ENCODE results near the gene SHH.

SHH gene

GRCh38 chr7:155766386-155766785 is 45.9 kb downstream of the SHH start:
- no peak for TF ChIP-seq CTCF (IDR thresholded peaks at IDR 0.05; ENCODE audit: low read depth, low read length, missing control alignments)
- Histone ChIP-seq H3K27ac (no peak overlapping the region), H3K4me3 (ENCODE audit: low read depth, low read length) (no peak overlapping the region), H3K27me3 (replicated peaks) (no peaks in the 10 kb centered on the region), H3K36me3 (replicated peaks) (peaks cover 22% of the 10 kb centered on the region)
- in situ Hi-C loops (cut with HindIII; ENCODE audit: low pct_ligation_motif_present, low sequenced_read_pairs), result no loop called here
- no peak for DNase-seq

- Histone ChIP-seq H3K27ac (no peak overlapping the region), H3K4me3 (ENCODE audit: low read depth, low read length) (no peak overlapping the region), H3K27me3 (replicated peaks) (no peaks in the 10 kb centered on the region), H3K36me3 (replicated peaks) (peaks cover 20% of the 10 kb centered on the region)
- in situ Hi-C loops (cut with HindIII; ENCODE audit: low pct_ligation_motif_present, low sequenced_read_pairs), result no loop called here
- DNase-seq, result no peak
- TF ChIP-seq CTCF (IDR thresholded peaks at IDR 0.05; ENCODE audit: low read depth, low read length, missing control alignments), result no peak
These were observed 46.8 kb downstream of the SHH start for GRCh38 chr7:155765458-155765857.

GRCh38 chr7:155764438-155764793 is 47.8 kb downstream of the SHH start:
- H3K27me3 ChIP-seq (replicated peaks), result no peaks in the 10 kb centered on the region
- in situ Hi-C loops (cut with HindIII; ENCODE audit: low pct_ligation_motif_present, low sequenced_read_pairs), result no loop called here
- H3K27ac ChIP-seq, result peak overlapping the region; percentile 93
- DNase-seq, result no peak
- peaks cover 18% of the 10 kb centered on the region for H3K36me3 ChIP-seq (replicated peaks)
- no peak overlapping the region for H3K4me3 ChIP-seq (ENCODE audit: low read depth, low read length)
- no peak for TF ChIP-seq CTCF (IDR thresholded peaks at IDR 0.05; ENCODE audit: low read depth, low read length, missing control alignments)

GRCh38 chr7:155763691-155764437 is 48.4 kb downstream of the SHH start:
- peak; percentile 84 for DNase-seq
- Histone ChIP-seq H3K4me3 (ENCODE audit: low read depth, low read length) (no peak overlapping the region), H3K27me3 (replicated peaks) (no peaks in the 10 kb centered on the region), H3K36me3 (replicated peaks) (peaks cover 15% of the 10 kb centered on the region), H3K27ac (peak overlapping the region; percentile 93)
- in situ Hi-C loops (cut with HindIII; ENCODE audit: low pct_ligation_motif_present, low sequenced_read_pairs), result no loop called here
- TF ChIP-seq CTCF (IDR thresholded peaks at IDR 0.05; ENCODE audit: low read depth, low read length, missing control alignments), result no peak

GRCh38 chr7:155763122-155763521 is 49.1 kb downstream of the SHH start:
- TF ChIP-seq CTCF (IDR thresholded peaks at IDR 0.05; ENCODE audit: low read depth, low read length, missing control alignments), result no peak
- H3K27me3 ChIP-seq (replicated peaks), result no peaks in the 10 kb centered on the region
- in situ Hi-C loops (cut with HindIII; ENCODE audit: low pct_ligation_motif_present, low sequenced_read_pairs), result no loop called here
- H3K36me3 ChIP-seq (replicated peaks), result peaks cover 12% of the 10 kb centered on the region
- H3K4me3 ChIP-seq (ENCODE audit: low read depth, low read length), result no peak overlapping the region
- no peak for DNase-seq
- peak overlapping the region; percentile 93 for H3K27ac ChIP-seq

GRCh38 chr7:155762655-155763054 is 49.6 kb downstream of the SHH start:
- DNase-seq, result no peak
- Histone ChIP-seq H3K36me3 (replicated peaks) (peaks cover 9% of the 10 kb centered on the region), H3K4me3 (ENCODE audit: low read depth, low read length) (no peak overlapping the region), H3K27ac (peak overlapping the region; percentile 93), H3K27me3 (replicated peaks) (no peaks in the 10 kb centered on the region)
- TF ChIP-seq CTCF (IDR thresholded peaks at IDR 0.05; ENCODE audit: low read depth, low read length, missing control alignments), result no peak
- in situ Hi-C loops (cut with HindIII; ENCODE audit: low pct_ligation_motif_present, low sequenced_read_pairs), result no loop called here

Data from brain microvascular endothelial cell (primary cell).